ENCODE data around the gene PNCK. TPM values are rescaled to one million over a fixed set of nuclear protein-coding genes. Genes with fewer than 3 reads are reported as not detected.
"Not testable (repeated sequence)": the region's sequence is repeated elsewhere in the genome, so short reads cannot be mapped to it uniquely, and the experiment has no call there.

Gene PNCK
- polyA plus RNA-seq, 3 donors = 7.6 to 13.9 (median 8.4) TPM

DNA sequence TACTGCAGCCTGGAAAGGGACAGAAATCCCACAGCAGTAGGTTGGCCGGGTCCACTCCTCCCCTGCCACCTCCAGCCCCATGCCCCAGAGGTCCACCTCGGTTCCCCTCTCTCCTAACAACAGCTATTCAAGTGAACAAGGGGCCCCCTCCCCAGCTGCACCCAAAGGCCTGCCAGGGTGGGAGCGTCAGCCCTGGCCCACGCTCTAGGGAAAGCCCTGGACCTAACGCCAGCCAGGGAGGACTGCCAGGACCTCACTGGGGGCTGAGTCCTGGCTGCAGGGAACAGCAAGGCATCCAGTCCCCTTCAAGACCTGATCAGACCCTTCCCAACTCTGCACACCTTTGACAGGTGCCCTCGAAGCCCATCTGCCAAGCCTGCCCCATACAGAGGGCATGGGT is 27.4 kb upstream of the PNCK start:
- no peak for DNase-seq (ENCODE audit: extremely low read depth in 1 of 11, low read depth in 9 of 11, low spot score in 4 of 11)

DNA sequence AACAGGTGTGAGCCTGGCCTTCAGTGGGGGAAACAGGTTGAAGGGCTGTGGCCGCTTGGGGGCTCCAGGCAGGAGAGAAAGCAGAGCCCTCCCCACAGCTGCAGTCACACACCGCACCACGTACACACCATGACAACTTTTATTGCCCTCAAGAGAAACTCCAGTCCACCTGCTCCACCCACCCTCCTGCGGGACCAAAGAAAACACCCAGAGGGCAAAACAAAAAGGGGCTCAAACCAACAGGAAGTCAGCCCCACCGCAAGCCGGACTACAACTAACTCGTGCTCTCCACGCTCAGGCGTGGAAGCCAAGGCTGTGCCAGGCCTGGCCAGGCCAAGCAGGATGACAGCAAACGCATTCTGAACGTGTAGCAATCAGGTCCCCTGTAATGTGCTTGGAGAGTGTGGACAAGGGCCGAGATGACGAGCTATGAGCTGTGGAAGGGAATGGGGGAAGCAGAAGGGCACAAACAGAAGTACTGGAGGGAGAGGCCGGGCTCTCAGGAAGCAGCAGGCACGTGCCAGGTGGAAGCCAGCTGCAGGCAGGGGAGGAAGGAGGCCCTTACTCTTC is 26.8 kb upstream of the PNCK start:
- DNase-seq (ENCODE audit: extremely low read depth in 1 of 11, low read depth in 9 of 11, low spot score in 4 of 11) = no peak

DNA sequence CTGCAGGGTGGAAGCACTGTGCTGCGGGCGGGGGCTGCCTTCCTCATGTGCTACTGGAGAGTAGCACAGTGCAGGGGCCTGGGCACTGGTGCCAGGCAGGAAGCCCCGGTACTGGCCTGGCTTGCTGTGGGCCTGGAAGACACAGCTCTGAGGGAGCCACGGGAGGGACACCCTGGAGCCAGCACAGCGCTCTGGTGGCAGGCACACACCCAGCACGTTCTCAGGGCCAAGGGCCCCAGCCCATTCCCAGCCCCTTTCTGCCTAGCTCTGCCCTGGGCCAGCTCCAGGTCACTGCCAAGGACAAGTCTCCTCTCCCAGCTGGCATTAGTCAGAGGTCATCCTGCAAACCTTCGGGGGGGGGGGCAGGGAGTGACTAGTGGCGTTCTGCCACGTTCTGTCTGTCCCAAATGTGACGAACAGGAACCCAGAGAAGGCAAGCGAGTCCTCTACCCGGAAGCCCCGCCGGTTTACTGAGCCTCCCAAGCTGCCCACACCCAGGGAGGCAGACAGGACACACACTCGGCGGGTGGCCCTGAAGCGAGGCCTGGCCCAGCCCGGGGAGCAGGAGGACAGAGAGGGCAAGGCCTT is 26.3 kb upstream of the PNCK start:
- DNase-seq (ENCODE audit: extremely low read depth in 1 of 11, low read depth in 9 of 11, low spot score in 4 of 11) = not testable (repeated sequence)

DNA sequence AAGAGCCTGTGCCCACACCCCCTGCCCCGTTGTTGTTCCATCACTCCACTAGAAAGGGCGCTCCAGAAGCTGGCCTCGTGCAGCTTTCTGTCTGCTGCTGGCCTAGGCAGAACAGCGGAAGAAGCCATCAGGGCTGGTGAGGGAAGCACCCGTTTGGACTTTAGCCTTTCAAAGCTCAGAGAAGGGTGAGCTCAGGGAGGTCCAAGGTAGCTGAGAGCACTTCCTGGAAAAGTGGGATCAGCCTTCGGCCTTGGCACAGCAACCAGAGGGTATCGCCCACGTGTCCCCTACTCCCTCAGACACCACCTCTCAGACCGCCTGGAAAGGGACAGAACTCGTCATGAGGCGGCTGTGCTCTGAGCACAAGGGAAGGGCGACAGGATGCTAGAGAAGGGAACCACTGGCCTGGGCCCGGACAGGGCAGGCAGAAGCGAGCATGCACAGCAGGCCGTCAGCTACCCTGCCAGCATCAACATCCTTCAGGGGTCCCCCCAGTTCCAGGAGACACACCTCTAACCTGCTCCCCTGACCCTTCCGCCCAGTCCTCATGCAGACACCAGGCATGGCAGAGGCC is 25.7 kb upstream of the PNCK start:
- not testable (repeated sequence) for DNase-seq (ENCODE audit: extremely low read depth in 1 of 11, low read depth in 9 of 11, low spot score in 4 of 11)

DNA sequence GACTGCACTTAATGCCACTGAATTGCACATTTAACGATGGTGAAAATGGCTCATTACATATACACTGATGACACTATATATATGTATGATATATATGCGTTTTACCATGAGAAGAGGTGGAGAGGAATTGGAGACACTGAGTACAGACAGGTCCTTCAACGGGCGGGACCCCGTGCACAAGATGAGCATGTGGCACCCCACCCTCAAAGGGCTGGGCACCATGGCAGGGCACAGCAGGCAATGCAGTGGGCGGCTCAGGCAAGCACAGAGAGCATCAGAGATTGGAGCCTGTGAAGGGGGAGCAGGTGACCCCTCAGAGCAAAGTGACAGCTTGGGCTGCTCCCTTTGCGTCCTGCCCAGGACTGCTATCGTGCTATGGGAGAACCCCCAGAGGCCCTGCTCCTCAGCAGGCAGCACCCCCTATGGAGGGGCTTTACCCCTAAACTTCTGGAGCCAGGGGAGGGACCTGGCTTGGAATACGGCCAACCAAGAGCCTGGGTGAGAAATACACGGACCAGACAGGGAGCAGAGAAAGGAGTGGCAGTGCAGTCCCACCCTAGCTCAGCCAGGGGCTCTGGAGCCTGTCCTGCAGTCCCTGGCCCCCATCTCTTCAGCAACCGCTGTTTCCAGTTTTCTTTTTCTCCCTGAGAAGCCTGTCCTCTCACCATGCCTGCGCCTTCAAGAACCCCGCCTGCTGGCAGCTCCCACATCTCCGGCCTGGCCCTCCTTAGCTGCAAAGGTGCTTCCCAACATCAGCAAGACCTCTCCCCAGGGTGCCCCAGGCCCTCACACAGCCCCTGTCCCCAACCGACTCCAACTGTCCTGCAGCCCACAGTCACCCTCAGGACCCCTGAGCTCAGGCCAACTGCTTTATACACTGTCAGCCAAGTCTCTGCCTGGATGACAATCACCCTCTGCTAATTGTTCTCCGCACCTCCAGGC is 24.6 kb upstream of the PNCK start:
- no peak for DNase-seq (ENCODE audit: extremely low read depth in 1 of 11, low read depth in 9 of 11, low spot score in 4 of 11)

DNA sequence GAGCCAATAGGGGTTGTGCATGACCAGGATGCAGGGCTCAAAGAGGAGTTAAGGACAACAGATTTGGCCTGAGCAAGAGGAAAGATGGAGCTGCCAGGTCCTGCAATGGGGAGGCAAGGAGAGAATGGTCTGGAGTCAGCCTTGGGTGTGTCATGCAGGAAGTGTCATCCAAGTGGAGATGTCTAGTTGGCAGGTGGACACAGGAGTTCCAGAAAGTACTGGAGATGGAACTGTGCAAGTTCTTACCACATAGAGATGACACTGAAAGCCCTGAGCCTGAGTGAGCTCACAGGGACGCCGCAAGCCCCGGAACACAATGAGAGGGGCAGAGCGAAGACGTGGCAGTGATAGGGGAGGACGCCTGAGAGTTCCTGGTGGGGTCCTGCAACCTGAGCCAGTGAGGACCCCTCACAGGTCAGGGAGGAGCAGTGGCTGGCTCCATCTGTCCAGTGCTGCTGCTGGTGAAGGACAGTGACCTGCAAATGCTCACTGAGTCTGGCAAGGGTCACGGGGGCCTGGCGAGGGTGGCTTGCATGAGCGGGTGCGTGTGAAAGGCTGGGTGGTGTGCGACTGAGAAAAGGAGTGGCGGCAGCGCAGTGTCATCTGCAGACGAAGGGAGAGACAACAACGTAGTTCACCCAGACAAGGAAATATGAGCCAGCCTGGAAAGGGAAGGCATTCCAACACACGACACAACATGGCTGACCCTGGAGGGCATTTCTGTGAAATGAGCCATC is 23.5 kb upstream of the PNCK start:
- DNase-seq (ENCODE audit: extremely low read depth in 1 of 11, low read depth in 9 of 11, low spot score in 4 of 11) = not testable (repeated sequence)

DNA sequence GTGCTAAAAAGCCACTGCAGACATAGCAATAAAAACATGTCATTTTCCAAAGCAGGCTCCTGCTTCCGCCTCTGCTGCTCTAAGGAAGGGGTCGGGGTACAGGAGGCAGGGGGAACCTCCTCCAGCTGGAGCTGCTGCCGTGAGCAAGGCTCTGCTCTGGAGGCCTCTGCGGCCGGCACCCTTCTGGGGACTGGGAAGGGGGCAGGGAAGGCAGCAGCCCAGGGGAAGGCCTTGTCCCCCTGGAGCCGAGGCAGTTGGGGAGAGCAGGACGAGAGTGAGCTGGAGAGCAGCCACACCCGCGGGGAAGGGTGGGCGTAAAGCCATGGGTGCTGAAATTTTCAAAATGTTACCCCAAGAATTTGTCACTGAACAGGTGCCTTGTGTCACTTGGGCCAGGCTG is 22.9 kb upstream of the PNCK start:
- DNase-seq (ENCODE audit: extremely low read depth in 1 of 11, low read depth in 9 of 11, low spot score in 4 of 11) = not testable (repeated sequence)

DNA sequence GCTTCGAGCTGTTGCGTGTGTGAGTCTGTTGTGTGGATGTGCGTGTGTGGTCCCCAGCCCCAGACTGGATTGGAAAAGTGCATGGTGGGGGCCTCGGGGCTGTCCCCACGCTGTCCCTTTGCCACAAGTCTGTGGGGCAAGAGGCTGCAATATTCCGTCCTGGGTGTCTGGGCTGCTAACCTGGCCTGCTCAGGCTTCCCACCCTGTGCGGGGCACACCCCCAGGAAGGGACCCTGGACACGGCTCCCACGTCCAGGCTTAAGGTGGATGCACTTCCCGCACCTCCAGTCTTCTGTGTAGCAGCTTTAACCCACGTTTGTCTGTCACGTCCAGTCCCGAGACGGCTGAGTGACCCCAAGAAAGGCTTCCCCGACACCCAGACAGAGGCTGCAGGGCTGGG is 22.5 kb upstream of the PNCK start:
- no peak for DNase-seq (ENCODE audit: extremely low read depth in 1 of 11, low read depth in 9 of 11, low spot score in 4 of 11)

DNA sequence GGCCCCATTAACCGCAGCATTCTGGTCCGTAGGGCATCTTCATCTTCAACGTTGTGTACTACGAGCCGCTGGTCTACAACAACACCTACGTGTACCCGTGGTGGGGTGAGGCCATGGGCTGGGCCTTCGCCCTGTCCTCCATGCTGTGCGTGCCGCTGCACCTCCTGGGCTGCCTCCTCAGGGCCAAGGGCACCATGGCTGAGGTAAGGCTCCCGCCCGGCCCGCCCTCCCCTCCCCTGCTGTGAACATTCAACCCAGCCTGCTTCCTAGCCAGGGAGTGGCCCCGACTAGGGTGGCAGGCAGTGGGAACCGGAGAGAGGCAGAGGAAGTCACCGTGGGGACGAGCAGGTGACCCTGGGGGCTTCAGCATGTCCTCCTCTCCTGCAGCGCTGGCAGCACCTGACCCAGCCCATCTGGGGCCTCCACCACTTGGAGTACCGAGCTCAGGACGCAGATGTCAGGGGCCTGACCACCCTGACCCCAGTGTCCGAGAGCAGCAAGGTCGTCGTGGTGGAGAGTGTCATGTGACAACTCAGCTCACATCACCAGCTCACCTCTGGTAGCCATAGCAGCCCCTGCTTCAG is 21.2 kb upstream of the PNCK start:
- no peak for DNase-seq (ENCODE audit: extremely low read depth in 1 of 11, low read depth in 9 of 11, low spot score in 4 of 11)

DNA sequence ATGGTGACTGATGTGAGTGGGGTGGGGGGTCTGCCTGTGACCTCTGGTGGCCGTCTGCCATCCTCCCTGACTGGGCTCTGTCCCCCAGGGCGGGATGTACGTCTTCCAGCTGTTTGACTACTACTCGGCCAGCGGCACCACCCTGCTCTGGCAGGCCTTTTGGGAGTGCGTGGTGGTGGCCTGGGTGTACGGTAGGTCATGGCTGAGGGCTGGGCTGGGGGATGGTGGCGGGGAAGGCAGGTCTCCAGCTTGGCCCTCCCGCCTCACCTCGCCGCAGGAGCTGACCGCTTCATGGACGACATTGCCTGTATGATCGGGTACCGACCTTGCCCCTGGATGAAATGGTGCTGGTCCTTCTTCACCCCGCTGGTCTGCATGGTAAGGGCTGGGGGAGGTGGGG is 20.6 kb upstream of the PNCK start:
- not testable (repeated sequence) for DNase-seq (ENCODE audit: extremely low read depth in 1 of 11, low read depth in 9 of 11, low spot score in 4 of 11)

DNA sequence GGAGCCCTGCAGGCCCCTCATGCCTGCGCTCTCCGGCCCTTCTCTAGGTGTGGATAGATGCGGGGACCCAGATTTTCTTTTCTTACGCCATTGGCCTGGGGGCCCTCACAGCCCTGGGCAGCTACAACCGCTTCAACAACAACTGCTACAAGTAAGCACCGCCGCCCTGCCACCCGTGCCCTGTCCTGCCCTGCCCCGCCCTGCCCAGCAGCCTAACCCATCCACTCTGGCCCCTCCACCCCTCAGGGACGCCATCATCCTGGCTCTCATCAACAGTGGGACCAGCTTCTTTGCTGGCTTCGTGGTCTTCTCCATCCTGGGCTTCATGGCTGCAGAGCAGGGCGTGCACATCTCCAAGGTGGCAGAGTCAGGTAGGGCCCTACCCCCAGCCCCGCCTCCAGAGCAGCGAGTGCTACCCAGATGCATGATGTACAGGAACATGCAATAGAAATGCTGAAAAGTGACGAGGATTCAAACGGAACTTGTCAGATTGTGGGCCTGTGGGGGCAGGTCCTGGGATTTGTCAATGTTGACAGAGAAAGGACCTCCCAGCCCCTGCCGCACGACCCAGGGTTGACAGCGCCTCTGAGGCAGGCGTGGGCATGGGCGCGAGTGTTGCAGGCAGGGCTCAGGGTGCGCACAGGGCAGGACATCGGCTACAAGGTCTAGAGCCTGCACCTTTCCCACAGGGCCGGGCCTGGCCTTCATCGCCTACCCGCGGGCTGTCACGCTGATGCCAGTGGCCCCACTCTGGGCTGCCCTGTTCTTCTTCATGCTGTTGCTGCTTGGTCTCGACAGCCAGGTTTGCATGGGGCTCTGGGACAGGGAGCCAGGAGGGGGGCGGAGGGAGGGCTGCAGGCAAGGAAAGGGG is 19.8 kb upstream of the PNCK start:
- DNase-seq (ENCODE audit: extremely low read depth in 1 of 11, low read depth in 9 of 11, low spot score in 4 of 11) = no peak

DNA sequence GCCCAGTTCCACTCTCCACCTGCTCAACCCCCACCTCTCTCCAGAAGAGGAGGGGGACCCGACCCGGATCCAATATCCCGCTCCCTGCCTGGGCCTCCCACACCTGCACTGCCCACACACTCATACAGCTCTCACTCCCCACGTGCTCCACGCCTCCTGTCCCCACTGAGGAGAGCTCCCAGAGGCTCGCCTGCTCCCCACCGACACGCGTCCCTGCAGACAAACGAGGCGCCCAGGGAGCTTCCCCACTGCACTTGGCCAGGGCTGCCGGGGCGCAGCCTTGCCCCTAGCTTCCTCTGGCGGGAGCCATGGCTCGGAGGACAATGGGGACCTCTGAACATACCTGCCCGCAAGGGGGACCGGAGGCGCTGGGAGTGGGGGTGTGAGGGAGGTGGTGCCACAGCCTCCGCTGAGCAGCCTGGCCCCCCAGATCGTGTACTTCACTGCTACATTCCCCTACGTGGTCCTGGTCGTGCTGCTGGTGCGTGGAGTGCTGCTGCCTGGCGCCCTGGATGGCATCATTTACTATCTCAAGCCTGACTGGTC is 19.1 kb upstream of the PNCK start:
- DNase-seq (ENCODE audit: extremely low read depth in 1 of 11, low read depth in 9 of 11, low spot score in 4 of 11) = no peak

DNA sequence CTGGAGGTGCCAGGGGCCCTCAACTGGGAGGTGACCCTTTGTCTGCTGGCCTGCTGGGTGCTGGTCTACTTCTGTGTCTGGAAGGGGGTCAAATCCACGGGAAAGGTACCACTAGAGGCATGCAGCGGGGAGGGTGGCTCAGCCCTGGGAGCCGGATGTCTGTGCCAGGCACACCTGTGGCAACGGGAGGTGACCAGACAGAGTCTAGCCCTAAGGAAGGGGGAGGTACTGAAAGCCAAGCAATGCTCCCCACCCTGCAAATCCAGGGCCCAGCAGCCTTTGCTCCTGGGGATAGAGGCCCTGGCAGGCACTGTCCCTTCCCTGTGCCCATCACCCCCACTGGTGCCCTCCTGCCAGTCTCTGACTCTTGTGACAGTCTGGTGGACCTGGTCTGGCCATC is 18.4 kb upstream of the PNCK start:
- no peak for DNase-seq (ENCODE audit: extremely low read depth in 1 of 11, low read depth in 9 of 11, low spot score in 4 of 11)

DNA sequence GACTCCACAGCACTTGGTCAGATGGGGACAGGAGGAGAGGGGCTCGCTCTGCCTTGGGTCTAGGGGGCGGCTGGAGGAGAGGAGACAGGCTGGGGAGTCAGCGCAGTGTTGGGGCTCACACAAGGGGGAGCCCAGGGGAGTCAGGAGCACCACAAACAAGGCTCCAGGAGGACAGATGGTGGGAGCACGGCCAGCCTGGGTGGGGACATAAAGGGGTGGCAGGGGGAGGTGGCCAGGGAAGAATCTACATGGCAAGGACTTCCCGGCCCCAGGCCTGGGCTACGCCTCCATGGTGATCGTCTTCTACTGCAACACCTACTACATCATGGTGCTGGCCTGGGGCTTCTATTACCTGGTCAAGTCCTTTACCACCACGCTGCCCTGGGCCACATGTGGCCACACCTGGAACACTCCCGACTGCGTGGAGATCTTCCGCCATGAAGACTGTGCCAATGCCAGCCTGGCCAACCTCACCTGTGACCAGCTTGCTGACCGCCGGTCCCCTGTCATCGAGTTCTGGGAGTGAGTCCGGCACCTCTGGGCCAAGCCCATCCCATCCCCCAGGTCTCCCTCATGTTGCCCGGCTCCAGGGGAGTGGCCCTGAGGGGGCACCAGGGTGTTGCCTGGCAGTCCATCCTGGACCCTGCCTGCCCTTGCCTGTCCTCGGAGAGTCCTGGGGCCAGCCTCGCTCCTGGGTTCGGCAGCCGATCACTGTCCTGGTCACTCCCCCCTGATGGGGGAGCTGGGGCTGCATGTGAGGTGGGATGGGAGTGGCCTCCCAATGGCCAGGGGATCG is 17.6 kb upstream of the PNCK start:
- DNase-seq (ENCODE audit: extremely low read depth in 1 of 11, low read depth in 9 of 11, low spot score in 4 of 11) = not testable (repeated sequence)

DNA sequence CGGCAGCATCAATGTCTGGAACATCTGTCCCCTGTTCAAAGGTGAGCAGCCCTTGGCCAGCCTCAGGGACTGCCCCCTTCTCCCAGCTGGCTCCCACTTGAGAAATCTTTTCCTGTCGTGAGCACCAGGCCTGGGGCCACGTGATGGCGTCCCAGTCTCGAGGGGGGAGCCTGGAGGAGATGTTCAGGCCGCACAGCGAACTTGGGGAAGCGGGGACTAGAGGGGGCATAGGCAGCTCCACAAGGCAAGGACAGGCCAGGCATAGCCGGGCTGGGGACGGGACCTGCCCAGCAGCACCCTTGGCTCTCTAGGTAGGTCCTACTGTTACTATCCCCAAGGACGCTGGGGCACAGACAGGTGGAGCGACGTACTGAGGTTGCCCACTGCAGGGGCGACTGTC is 16.9 kb upstream of the PNCK start:
- DNase-seq (ENCODE audit: extremely low read depth in 1 of 11, low read depth in 9 of 11, low spot score in 4 of 11) = no peak

DNA sequence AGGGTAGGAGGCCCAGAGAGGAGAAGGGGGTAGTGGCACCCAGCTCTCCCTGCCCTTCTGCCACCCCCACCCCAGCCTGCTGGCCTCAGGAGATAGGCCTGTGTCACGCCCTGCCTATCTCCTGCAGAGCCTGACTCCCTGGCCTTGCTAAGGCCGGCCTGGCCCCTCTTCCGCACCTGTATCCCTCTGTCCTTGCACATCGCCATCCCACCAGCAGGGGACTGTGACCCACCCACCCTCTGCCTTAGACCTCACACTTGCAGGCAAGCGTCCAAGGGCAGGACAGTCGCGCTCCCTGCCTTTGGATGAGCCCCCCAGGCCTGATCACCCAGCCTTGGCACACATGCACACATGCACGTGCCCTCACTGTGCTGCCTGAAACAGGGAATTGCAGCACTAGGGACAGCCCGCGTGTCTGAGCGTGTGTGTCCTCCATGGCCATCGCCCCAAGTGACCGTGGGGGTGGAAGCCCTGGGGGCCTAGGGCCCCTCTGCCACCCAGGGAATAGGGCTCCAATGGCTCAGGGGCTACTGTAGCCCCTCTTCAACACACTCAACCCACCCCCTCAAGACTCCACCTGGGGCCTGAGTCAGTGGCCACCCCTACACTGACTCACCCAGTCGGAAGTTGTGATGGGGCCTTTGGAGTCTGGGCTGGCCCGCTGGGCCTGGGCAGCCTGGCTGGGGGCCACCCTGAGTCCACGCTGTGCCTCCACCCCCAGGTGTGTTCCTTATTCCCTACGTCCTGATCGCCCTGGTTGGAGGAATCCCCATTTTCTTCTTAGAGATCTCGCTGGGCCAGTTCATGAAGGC is 16.2 kb upstream of the PNCK start:
- DNase-seq (ENCODE audit: extremely low read depth in 1 of 11, low read depth in 9 of 11, low spot score in 4 of 11) = no peak

Data from renal cortex interstitium (tissue), 11 donors.